NCI-H2196 treated with DMSO at 0.1 percent for 48 hours (cell line): ENCODE data around the gene TSPAN31.
A peak's percentile ranks its signal among the peaks of the same experiment; 100 is the strongest.

Experiments
- DNase-seq: peaks from one replicate; lab custom pipeline; 2025; ENCODE audit not compliant: unreplicated experiment; lab: John Stamatoyannopoulos, UW

Gene TSPAN31

GRCh38 chr12:57735198-57735855, 9.5 kb upstream of the TSPAN31 start:
- no peak for DNase-seq

DNA sequence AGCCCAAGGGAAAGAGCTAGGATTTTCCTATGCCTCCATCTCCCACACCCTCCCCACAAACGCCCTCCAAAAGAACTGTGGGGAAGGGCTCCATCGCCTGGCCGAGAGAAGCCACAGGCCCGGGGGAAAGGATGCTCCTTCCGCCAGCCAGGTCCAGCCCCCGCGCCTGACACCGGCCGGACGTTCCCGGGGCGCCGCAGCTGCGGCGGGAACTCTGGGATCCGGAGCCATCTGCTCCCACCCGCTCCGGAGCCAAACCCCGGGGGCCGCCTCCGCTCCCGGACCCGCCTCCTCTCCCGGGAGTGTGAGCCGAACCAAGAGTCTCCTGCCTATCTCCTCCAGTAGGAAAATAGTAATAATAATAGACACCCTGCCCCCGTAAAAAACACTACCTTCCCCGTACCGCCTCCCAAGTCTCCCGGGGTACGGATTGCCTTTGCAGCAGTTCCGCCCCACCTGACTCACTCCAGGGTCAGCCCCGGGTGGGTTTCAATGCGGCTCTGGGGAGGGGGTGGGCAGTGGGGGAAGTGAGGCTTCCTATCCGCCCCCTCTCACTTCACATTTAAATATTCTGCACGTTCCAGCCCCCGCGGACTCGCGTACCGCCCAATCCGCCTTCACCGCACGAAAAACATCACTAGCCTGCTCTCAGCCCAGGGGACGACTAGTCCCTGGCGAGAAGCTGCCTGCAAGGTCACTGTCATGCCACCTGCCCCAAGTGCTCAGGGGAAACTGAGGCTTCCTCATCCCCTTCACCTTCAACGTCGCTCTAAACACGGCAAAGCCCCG, 8.7 kb upstream of the TSPAN31 start:
- DNase-seq: peak; percentile 44

GRCh38 chr12:57736741-57737466, 7.9 kb upstream of the TSPAN31 start:
- DNase-seq: no peak

DNA sequence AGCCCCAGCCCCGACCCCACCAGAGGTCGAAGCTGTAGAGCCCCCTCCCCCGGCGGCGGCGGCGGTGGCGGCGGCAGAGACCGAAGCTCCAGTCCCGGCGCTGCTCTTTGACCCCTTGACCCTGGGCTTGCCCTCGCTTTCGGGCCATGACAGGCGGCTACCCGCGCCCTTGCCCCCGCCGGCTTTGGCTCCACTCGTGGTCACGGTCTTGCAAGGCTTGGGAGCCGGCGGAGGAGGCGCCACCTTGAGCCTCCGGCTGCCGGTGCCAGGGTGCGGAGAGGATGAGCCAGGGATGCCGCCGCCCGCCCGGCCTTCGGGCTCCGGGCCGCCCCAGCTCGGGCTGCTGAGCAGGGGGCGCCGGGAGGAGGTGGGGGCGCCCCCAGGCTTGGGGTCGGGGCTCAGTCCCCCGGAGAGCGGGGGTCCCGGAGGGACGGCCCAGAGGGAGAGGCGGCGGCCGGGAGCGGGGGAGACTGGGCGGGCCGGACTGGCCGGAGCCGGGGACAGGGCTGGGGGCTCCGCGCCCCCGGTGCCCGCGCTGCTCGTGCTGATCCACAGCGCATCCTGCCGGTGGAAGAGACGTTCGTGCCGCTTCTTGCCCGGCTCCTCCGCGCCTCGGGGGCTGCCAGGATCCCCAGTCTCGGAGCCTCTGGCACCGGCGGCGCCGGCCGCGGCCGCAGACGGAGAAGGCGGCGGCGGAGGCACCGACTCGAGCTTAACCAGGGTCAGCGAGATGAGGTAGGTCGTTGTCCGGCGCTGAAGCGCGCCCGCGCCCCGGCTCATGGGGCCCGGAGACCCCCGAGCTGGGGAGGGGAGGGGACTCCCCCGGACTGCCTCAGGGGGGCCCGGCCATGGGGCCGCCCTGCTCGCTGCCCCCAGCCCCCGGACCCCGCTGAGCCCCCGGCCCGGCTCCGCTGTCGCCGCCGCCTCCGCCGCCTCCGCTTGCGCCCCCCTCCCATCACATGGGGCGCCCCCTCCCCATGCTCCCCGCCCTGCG, 7.1 kb upstream of the TSPAN31 start:
- DNase-seq: no peak

DNA sequence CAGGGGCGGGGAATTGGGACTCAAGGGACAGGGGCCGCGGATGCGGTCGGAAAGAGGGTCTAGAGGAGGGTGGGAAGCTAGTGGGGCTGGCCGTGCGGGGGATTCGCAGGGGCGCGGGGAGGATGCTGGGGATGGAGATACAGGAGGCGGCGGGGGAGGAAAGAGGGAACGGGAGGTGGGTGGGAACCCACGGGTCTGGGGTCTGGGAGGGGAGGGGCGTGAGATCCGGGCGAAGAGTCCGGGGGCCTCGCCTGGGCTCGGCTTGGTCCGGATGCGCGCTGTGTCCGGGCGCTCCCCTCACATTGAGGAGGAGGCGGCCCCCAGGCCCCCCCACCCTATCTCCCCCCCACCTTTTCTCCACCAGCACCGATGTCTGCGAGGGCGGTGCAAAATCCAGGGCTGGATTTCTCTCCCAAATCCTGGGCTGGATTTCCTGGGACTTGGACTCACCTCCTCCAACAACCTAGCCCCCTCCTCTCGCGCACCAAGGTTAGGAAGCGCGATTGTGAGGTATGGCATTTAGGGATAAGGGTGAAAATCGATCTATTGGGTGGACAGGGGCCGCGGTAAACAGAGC, 6.1 kb upstream of the TSPAN31 start, which contains the start of gene AGAP2:
AGAP2 (minus strand) TSS at position 82 of the 577 bp plus-strand sequence. CDS start 496 bp downstream, outside the sequence.
- no peak for DNase-seq

DNA sequence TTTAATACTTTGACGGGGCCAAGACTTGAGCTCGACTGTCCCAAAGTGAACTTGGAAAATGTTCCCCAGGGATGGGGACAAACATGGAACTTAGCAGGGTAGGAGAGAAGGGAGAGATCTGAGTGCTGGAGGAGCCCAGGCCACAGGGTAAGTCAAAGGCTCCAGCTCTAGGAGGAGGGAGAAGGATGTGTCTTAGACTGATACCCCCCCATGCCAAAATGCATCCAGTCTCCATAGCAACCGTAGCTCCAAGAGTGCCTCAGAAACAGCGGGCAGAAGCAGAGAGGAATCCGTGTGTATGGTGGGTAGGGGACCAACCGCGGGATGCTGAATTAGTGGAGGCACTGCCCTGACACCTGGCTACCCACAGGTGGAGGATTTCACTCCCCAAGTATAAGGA, 5.5 kb upstream of the TSPAN31 start:
- DNase-seq: no peak

GRCh38 chr12:57739914-57740538, 4.8 kb upstream of the TSPAN31 start:
- no peak for DNase-seq

GRCh38 chr12:57740656-57741412, 4.0 kb upstream of the TSPAN31 start:
- DNase-seq: no peak

DNA sequence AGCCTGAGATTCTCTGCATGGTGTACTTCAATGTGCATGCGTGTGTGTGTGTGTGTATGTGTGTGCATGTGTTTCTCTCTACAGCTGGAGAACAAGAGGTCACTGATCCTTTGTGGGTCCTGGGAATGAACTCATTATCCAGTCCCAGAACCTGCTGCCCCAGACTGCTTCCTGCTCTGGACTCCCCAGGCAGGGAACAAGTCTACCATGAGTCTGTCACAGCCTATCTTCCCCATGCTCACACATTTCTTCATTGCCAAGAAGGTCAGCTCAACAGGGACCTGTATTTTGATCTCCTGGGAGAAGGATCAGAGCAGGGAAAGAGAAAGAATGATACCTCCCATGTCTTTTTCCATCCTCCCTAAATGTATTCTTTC, 3.4 kb upstream of the TSPAN31 start:
- no peak for DNase-seq

GRCh38 chr12:57741844-57742738, 2.7 kb upstream of the TSPAN31 start:
- no peak for DNase-seq

DNA sequence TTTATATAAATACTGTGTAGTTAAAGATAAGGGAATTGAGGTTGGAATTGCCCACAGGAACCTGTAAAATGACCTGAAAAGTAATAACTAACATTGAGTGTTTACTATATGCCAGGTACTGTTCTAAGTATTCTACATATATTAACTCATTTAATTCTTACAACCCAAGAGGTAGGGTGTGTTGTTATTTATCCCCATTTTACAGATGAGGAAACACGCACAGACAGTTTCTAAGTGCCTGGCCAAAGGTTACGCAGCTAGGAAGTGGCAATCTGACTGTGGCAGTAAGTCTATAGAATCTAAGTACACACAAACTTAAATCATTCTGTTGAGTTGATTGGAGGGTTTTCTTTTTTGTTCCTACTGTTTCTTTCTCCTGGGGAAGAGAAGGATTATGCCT, 1.1 kb upstream of the TSPAN31 start:
- no peak for DNase-seq

DNA sequence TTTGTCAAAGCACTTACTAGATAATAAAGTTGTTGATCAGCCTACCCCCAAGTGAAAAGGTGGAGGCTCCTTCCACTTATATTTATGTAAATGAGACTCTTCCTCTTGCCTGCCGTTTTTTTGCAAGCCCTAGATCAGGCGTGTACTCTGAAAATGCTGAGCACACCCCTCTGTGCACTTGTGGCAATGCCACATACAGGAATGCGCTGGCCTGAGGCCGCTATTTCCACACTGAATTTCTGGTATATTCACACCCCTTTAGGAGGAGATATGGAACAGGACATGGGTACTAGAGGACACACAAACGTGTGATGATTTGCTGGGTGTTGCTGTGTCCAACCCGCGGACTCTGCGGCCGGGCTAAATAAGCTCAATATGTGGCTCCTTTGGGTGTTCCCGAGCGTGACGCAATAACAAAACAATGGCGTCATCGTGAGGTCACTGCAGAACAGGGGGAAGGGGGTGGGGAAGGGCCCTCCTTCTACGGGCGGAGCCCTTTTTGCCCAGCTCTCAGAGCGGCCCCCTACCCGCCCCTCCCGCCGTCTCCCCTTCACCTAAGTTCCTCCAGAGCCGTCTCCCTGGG, 554 bp upstream of the TSPAN31 start:
- DNase-seq: no peak

DNA sequence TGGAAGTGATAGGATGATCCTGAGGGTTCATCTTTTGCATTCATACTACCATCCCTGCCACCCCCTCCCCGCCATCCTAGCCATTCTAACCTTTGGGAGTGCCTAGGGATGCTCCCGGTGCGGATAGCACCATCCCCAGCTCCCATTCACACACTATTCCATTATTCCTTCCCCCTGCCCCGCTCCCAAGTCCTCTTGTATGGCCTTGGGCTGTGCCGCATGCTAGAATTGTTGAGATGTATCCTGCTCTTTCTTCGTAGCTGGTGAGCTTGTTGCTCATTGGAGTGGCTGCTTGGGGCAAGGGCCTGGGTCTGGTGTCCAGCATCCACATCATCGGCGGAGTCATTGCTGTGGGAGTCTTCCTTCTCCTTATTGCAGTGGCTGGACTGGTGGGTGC, 644 bp downstream of the TSPAN31 start:
- DNase-seq: no peak

GRCh38 chr12:57746025-57746424, 1.2 kb downstream of the TSPAN31 start:
- DNase-seq: no peak

GRCh38 chr12:57749061-57749460, 4.2 kb downstream of the TSPAN31 start:
- no peak for DNase-seq

- no peak for DNase-seq
Observed at GRCh38 chr12:57750561-57751431, 6.0 kb downstream of the TSPAN31 start.

DNA sequence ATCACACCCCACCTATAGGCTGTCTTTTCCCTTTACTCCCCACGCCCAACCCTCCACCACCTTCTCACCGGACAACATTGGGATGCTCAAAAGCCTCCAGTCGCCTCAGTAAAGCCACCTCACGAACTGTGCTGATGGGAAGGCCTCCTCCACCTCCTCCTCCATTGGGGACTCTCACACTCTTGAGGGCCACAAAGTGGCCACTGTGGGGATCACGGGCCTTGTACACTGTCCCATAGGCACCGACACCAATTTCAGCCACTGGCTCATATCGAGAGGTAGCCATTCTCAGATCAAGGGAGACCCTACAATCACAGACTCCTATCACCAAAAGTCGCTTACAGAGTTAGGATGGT, 6.6 kb downstream of the TSPAN31 start:
- no peak for DNase-seq
